GM18520 (cell line): Measurements from ENCODE around the gene IFITM5.
"Not testable (repeated sequence)": the region's sequence is repeated elsewhere in the genome, so short reads cannot be mapped to it uniquely, and the experiment has no call there.

Experiments used
- ATAC-seq: cut with Tn5 transposase; IDR thresholded peaks from one replicate; pipeline ENCODE4 v1.9.1; 2021; ENCODE audit not compliant: unreplicated experiment

Gene IFITM5

GRCh38 chr11:299081-299891, at the start of gene IFITM5:
Gene IFITM5 (minus strand): TSS chr11:299526. CDS start chr11:299490, 36 bp downstream.
- ATAC-seq = no peak

DNA sequence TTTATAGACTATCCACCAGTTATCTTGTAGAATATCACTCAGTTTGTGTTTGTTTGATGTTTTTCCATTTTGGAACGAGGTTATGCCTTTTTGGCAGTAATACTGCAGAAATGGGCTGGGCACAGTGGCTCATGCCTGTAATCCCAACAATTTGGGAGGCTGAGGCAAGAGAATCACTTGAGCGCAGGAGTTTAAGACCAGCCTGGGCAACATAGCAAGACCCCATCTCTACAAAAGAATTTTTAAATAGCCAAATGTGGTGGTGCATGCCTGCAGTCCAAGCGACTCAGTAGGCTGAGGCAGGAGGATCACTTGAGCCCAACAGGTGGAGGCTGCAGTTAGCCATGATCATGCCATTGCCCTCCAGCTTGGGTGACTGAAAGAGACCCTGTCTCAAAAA, 47.2 kb upstream of the IFITM5 start:
- ATAC-seq = no peak

DNA sequence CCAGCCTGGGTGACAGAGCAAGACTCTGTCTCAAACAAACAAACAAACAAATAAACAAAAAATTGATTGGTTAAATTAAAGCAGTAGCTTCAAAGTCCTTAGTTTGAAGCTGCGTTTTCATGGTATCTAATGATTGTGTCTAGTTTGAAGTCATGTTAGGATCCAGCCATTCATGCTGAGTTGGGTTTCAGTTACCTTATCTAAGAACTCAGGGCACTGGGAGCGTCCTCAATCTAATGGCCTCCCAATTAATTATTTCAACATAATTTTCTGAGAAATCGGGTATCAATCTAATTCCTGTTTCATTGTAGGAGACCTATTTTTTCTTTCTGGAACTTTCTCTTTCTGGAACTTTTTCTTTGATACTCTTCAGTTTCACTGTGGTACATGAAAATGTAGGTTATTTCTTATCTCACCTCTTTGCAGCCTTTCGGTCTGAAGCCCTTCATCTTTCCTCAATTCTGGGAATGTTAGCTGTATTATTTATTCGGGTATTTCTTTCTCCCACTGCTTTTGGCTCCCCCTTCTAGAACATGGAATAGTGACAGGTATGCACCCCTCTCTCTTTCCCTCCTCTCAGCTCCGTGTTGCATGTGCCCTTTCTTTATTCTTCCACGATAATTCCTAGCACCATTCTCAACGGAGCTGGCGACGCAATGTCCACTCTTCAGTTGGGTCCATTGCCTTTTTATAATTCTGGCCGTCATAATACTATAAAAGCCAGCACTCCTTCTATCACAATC, 45.7 kb upstream of the IFITM5 start:
- ATAC-seq = no peak

DNA sequence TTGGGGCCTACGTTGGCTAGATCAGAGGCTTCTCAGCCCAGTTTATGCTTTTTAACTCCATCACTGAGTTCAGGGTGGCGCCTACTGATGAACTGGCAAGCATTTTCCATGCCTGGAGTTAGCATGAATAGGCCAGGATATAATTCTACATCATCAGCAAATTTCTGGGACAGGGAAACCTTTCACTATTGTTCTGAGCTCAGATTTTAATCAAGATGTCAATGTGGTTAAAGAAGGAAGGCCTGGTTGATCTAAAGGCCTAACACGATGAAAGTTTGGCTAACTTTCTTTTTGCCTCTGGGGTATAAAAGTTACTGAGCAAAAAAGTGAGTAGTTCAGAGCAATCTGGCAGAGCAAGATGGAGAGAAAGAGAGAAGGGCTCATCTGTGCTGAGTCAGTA, 43.0 kb upstream of the IFITM5 start:
- no peak for ATAC-seq

GRCh38 chr11:340539-341512, 41.5 kb upstream of the IFITM5 start:
- ATAC-seq = no peak

DNA sequence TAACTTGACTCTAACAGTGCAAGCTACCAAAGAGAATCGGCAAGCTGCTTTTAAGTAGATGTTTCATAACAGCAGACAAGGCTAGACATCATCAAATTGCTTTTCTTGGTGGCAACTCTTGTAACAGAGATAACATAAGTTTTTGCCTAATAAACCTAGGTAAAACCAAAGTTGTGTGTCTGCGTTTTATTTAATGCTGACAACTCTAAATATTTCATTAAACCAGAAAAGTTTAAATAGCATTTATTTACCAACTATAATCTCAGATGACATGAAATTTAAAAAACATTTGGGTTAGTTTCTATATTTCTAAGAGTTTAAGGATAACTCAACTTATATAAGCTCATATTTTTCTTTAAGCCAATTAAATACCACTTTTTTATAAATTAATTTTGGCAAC, 40.6 kb upstream of the IFITM5 start:
- ATAC-seq = no peak

DNA sequence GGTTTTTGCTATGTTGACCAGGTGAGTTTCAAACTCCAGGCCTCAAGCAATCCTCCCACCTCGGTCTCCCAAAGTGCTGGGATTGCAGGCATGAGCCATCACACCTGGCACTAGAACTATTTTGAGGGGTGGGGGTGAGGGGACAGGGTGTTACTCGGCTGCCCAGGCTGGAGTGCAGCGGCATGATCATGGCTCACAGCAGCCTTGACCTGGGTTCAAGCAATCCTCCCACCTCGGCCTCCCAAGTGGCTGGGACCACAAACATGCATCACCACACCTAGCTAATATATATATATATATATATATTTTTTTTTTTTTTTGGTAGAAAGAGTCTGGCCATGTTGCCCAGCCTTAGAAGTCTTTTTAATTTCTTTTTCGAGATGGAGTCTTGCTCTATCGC, 38.4 kb upstream of the IFITM5 start:
- no peak for ATAC-seq

- no peak for ATAC-seq
Measured at GRCh38 chr11:336659-337198, 37.4 kb upstream of the IFITM5 start.

DNA sequence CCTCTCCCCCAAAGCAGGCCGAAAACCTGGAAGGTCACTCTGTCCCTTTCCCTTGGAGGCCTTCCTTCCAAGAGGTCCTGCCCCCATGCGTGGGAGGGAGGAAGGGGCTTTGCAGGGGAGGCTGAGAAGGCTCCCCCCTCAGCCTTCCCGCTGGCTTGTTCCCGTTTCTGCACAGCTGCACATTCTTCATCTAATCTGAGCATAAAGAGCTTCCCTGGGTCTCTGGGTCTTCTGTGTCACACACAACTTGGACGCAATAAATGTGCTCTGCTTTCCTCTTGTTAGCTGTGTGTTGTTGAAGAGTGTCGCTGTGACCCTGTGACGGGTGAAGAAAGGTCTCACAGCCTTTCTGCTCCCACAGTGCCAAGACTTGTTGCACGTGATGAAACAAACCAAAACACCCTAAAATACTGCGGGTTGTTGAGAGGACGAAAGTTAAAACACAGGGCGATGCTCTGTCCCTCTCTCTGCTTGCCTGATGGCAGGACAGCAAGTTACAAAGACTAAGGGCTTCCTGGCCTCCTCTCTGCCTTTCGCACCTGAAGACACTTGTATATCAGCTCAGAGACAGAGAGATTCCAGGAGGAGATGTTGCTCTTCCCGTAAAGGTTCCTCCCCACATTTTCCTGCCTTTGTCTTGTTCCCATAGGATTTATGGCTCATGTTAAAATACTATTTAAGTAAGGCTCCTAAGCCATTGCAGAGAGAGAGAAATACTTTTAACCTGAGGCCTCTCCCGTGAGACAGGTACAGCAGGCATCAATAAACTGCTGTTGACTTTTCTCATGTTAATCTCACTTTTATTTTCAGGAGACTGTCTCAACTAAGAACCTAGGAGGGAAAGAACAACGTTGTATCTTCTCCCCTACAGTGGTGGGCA, 36.7 kb upstream of the IFITM5 start:
- no peak for ATAC-seq

DNA sequence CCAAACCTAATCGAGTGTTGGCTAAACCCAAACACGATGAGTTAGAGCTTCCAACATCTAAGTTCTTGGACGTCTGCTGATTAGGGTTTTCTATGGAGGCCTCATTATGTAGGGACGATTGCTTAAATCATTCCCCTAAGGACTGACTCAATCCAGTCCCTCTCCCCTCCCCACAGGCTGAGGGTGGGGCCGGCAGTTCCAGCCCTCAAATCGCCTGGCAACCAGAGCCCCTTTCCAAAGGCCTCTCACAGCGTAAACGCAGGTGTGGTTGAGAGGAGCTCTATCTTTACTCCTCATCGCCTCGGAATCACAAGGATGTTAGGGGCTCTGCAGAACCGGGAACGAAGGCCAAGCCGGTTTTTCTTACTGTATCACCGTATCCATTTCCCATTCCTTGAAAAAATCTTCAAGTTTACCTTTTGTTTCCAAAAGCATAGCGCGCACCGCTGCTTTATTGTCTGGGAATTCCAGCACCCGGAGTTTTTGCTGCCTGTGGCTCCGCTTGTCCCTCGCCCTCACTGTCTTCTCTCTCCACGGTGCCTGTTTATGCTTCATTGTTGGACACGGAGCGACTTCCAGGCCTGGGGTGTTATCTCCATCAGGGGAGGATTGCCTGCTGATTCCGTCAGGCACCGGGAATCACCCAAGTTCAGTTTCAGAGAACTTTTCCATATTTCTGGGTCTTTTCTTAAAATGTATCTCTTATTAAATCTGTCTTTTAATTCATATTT, 35.1 kb upstream of the IFITM5 start:
- ATAC-seq = no peak

- not testable (repeated sequence) for ATAC-seq
Measured at GRCh38 chr11:333616-334263, 34.4 kb upstream of the IFITM5 start.

DNA sequence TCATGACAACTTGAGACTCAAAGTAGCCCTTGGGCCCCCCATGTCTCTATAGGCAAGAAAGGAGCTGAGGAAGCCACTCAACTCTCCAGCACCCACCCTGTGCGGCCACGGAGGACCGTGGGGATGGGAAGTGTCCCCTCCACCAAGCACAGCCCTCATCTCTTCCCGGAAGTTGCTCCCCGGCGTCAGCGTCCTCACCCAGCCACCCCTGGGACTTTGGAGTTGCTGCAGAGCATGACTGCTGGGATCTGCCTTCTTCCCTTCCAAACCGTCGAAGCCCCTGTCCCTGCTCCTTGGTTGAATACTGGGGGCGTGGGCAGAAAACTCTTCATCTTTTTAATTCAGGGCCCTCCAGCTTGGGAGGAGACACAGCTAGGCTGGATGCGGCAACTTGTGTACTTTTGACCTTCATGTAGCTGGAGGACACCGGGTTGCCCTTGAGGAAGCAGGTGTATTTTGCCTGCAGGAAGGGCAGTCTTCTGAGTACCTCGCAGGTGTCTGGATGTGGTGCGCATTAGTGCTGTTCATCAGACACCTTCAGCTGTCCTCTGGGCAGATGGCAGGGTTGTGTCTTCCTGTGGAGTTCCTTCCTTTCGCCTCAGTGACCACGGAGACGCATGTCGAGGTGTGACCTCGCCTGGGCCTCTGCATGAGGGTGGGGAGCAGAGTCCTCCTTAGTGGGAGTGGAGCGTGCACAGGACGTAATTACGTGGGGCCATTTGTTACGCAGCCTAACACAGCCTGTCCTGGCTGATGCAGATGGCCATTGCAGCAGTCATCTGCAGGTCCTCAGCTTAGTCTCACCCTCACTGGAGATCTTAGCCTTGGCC, 33.5 kb upstream of the IFITM5 start:
- no peak for ATAC-seq

DNA sequence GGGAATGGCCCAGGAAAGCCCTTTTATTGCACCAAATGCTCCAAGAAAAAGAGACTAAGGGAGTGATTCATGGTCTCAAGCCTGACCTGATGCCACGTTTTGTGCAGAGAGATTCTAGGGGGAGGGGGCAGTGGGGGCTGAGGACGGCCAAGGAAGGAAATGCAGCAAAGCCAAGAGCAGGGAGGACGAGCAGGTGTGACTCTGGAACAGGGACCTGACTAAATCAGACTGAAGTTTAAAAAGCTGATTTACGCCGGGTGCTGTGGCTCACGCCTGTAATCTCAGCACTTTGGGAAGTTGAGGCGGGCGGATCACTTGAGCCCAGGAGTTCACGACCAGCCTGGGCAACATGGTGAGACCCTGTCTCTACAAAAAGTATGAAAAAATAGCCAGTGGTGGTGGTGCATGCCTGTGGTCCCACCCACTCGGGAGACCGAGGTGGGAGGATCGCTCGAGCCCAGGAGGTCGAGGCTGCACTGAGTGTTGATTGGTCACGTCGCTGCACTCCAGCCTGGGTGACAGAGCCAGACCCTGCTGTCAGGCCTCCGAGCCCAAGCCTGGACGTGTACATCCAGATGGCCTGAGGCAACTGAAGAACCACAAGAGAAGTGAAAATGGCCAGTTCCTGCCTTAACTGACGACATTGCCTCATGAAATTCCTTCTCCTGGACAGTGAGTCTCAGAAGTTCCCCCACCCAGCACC, 32.2 kb upstream of the IFITM5 start:
- no peak for ATAC-seq

DNA sequence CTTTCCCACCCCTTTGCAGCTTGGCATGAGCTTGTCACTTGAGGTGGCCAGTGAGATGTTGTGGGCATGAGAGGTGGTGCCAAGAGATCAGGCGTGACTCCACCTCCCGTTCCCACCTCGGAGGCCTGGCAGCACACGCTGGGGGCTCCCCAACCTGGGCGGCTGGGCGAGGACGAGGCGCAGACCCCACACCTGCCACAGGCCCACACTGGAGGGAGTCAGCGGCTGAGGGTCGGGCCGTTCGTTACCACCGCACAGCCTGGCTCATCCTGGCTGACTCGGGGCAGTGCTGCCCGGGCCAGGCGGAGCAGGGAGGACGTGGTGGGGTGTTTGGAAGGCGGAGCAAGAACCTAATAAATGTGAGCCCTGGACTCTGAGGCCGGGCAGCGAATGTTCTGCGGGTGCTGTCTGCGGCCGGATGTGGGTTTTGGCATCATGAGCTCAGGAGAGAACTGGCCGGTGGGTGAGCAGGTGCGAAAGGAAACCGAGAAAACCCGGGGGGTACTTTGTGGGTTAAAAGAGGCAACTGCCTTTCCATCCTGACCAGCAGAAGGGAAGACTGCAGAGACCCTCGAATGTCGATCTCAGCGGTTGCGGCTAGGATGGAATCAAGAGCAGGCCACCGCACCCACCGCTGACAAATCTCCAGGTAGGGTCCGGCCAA, 31.5 kb upstream of the IFITM5 start:
- ATAC-seq = no peak

DNA sequence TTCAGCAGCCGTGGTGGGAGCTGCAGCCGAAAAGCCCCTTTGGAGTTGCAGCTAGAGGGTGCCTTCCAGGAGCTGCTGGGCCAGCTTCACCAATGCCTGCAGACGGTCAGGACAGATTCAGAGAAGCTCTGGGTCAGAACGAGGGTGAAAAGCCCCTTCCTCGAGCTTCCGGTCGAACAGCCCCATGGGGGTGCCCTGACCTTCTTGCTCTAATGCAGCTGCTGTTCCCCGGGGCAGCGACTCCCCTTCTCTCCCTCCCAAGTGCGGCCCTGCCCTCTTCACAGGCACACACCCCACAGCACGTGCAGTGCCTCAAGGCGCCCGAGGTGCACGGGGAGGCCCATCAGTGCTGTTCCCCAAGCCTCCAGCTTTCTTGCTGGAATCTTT, 31.0 kb upstream of the IFITM5 start:
- ATAC-seq = no peak

DNA sequence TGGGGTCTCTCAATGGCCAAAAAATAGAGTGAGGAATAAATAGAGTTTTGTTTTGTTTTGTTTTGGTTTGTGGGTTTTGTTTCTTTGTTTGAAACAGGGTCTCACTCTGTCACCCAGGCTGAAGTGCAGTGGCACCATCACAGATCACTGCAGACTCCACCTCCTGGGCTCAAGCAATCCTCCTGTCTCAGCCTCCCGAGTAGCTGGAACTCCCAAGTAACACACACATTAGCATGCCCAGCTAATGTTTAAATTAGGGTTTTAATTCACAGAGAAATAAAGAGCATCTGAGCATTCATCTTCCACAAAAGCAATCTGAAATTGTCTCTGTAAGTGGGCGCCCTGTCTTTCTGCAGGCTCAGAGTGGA, 30.5 kb upstream of the IFITM5 start:
- ATAC-seq = no peak
